Esophagus muscularis mucosa (tissue), 3 donors: ENCODE data around the gene NCR2.

Experiments
- POLR2A ChIP-seq: fragments of 450-650 bp; IDR thresholded peaks from one replicate; pipeline ENCODE4 v1.6.1; 2017; ENCODE audit warnings: antibody characterized with exemption, moderate library complexity, mild to moderate bottlenecking, low read depth
- TF ChIP-seq, protein P1 (sequence below), 3 experiments: fragments of 200-600 bp in 2 of 3; fragments of 450-650 bp in 1 of 3; sonication (generic) in 2 of 3; IDR thresholded peaks; one replicate each; pipeline ENCODE4 v1.5.1; 2017 to 2019; ENCODE audit warnings: antibody characterized with exemption in 3 of 3, mild to moderate bottlenecking in 2 of 3, moderate library complexity in 1 of 3

GRCh38 chr6:41386594-41386993 is 51.2 kb downstream of the NCR2 start:
- TF ChIP-seq, protein P1, sequence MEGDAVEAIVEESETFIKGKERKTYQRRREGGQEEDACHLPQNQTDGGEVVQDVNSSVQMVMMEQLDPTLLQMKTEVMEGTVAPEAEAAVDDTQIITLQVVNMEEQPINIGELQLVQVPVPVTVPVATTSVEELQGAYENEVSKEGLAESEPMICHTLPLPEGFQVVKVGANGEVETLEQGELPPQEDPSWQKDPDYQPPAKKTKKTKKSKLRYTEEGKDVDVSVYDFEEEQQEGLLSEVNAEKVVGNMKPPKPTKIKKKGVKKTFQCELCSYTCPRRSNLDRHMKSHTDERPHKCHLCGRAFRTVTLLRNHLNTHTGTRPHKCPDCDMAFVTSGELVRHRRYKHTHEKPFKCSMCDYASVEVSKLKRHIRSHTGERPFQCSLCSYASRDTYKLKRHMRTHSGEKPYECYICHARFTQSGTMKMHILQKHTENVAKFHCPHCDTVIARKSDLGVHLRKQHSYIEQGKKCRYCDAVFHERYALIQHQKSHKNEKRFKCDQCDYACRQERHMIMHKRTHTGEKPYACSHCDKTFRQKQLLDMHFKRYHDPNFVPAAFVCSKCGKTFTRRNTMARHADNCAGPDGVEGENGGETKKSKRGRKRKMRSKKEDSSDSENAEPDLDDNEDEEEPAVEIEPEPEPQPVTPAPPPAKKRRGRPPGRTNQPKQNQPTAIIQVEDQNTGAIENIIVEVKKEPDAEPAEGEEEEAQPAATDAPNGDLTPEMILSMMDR (IDR thresholded peaks at IDR 0.05), result no peak
- no peak for TF ChIP-seq POLR2A
